ENCODE measurements around the gene CD151.

CD151 gene

DNA sequence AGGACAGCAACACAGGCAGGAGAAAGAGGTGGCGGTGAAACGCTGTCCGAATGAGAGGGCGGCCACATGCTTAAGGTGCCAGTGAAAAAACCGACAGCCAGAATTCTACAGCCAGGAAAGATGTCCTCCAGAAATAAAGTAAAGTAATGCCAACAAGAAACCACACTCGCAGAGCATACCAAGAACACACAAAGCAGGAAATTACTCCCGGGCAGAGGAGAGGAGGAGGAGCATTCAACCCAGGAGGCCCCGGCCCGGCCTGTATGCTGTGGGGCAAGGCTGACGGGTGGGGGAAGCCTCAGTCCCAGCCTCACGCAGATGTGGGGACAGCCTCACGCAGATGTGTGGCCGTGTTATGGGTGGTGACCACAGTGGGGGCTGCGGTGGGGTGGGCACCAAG is 49.8 kb downstream of the CD151 start:
- H3K9me3 ChIP-seq (ENCODE audit: control insufficient read depth, insufficient read depth, low read length): no peaks in the 10 kb centered on the region
- H3K36me3 ChIP-seq (ENCODE audit: insufficient read depth, low read length): peaks cover 13% of the 10 kb centered on the region
- no peaks in the 10 kb centered on the region for H3K4me1 ChIP-seq (ENCODE audit: insufficient read depth, low read length)
- no peak overlapping the region for H3K9ac ChIP-seq (ENCODE audit: low read depth, low read length)

- H3K36me3 ChIP-seq (ENCODE audit: insufficient read depth, low read length): peaks cover 13% of the 10 kb centered on the region
- no peaks in the 10 kb centered on the region for H3K4me1 ChIP-seq (ENCODE audit: insufficient read depth, low read length)
- H3K9ac ChIP-seq (ENCODE audit: low read depth, low read length): no peak overlapping the region
- no peaks in the 10 kb centered on the region for H3K9me3 ChIP-seq (ENCODE audit: control insufficient read depth, insufficient read depth, low read length)
Observed at GRCh38 chr11:883527-883926, 50.8 kb downstream of the CD151 start.

DNA sequence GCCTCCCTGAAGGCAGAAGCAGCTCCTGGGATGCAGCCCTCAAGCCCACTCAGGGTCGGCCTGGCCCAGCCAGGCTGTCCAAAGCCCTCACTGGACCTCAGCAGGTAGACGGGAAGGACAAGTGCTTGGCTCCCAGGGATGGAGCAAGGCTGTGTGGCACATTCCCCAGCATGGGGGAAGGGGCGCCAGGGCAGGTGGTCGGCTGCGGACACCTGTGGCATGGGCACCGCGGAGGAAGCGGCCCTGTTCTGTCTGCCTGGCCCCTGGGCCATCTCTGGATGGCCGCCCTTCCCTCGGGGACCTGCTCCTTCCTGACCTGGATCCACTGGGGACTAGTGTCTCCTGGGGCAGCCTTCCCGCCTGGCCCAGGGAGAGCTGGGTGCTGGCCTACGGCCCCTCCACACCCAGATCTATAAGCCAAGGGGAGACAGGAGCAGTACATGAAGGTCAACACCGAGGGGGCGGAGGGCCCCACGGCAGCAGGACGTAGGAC is 51.9 kb downstream of the CD151 start:
- H3K9me3 ChIP-seq (ENCODE audit: control insufficient read depth, insufficient read depth, low read length): no peaks in the 10 kb centered on the region
- peaks cover 12% of the 10 kb centered on the region for H3K36me3 ChIP-seq (ENCODE audit: insufficient read depth, low read length)
- no peaks in the 10 kb centered on the region for H3K4me1 ChIP-seq (ENCODE audit: insufficient read depth, low read length)
- no peak overlapping the region for H3K9ac ChIP-seq (ENCODE audit: low read depth, low read length)

GRCh38 chr11:886568-886967 is 53.8 kb downstream of the CD151 start:
- Histone ChIP-seq H3K4me1 (ENCODE audit: insufficient read depth, low read length) (peaks cover 6% of the 10 kb centered on the region; the same call in 1 of the 2 replicates), H3K36me3 (ENCODE audit: insufficient read depth, low read length) (peaks cover 11% of the 10 kb centered on the region), H3K9ac (ENCODE audit: low read depth, low read length) (no peak overlapping the region), H3K9me3 (ENCODE audit: control insufficient read depth, insufficient read depth, low read length) (no peaks in the 10 kb centered on the region)

DNA sequence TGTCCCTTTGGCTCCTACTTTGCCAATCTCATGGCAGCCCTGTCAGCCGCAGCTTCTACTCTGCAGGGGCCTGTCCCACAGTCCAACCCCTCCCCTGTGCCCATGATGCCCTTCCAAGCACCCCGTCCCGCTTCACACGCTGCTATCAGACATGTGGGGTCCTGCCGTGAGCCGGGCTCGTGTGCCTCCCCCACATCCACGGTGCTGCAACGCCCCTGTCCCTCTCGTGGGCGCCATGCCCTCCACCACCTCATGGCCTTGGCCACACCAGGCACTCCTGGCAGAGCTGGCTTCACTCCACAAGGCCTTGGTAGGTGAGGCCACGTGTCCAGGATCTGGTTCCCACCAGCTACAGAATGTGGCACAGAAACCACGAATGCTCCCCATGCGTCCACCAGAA is 54.8 kb downstream of the CD151 start:
- no peaks in the 10 kb centered on the region for H3K9me3 ChIP-seq (ENCODE audit: control insufficient read depth, insufficient read depth, low read length)
- H3K9ac ChIP-seq (ENCODE audit: low read depth, low read length): no peak overlapping the region
- peaks cover 7% of the 10 kb centered on the region for H3K36me3 ChIP-seq (ENCODE audit: insufficient read depth, low read length)
- H3K4me1 ChIP-seq (ENCODE audit: insufficient read depth, low read length): peaks cover 10% of the 10 kb centered on the region; the same call in 1 of the 2 replicates

Data from ES-I3 (cell line).